HT1080 (cell line): ENCODE results near the gene TENT4A. TPM values are rescaled to one million over a fixed set of nuclear protein-coding genes. Genes with fewer than 3 reads are reported as not detected.

Experiments
- DNase-seq: peaks from one replicate; pipeline ENCODE4 v3.0.0-alpha.2; 2015; ENCODE audit warnings: low read depth
- total RNA-seq: library from RNA; depleted of rRNA; stranded (reverse); fragments of >200 nt; shearing (Covaris generic); gene quantifications from 2 replicates; pipeline ENCODE4 v1.2.3, GENCODE V29; 2014

Gene TENT4A
- total RNA-seq, 1 experiment from 2014 or later = 23.0 TPM

- DNase-seq = no peak
These were observed 4.0 kb downstream of the TENT4A start for GRCh38 chr5:6717247-6717646.

- DNase-seq = no peak
These were observed 4.5 kb downstream of the TENT4A start for GRCh38 chr5:6717687-6718086.

GRCh38 chr5:6718161-6718681 is 5.0 kb downstream of the TENT4A start:
- DNase-seq = no peak

- no peak for DNase-seq
These were observed 5.5 kb downstream of the TENT4A start for GRCh38 chr5:6718718-6719117.

GRCh38 chr5:6719417-6719816 is 6.2 kb downstream of the TENT4A start:
- DNase-seq = no peak

- no peak for DNase-seq
These were observed 6.8 kb downstream of the TENT4A start for GRCh38 chr5:6719896-6720560.

GRCh38 chr5:6720561-6720921 is 7.3 kb downstream of the TENT4A start:
- no peak for DNase-seq

GRCh38 chr5:6721442-6721841 is 8.2 kb downstream of the TENT4A start:
- no peak for DNase-seq

GRCh38 chr5:6722015-6722414 is 8.8 kb downstream of the TENT4A start:
- no peak for DNase-seq

GRCh38 chr5:6723122-6723815 is 10.0 kb downstream of the TENT4A start:
- no peak for DNase-seq

GRCh38 chr5:6723816-6724300 is 10.6 kb downstream of the TENT4A start:
- DNase-seq = no peak

- DNase-seq = no peak
These were observed 11.2 kb downstream of the TENT4A start for GRCh38 chr5:6724321-6724929.

- no peak for DNase-seq
These were observed 12.2 kb downstream of the TENT4A start for GRCh38 chr5:6725421-6725820.

- DNase-seq = no peak
These were observed 12.8 kb downstream of the TENT4A start for GRCh38 chr5:6726006-6726405.

- no peak for DNase-seq
These were observed 14.0 kb downstream of the TENT4A start for GRCh38 chr5:6727231-6727630.

GRCh38 chr5:6728011-6728794 is 15.0 kb downstream of the TENT4A start:
- no peak for DNase-seq

- no peak for DNase-seq
These were observed 15.6 kb downstream of the TENT4A start for GRCh38 chr5:6728795-6729183.

- no peak for DNase-seq
These were observed 16.4 kb downstream of the TENT4A start for GRCh38 chr5:6729386-6730310.

- no peak for DNase-seq
These were observed 17.2 kb downstream of the TENT4A start for GRCh38 chr5:6730407-6730806.

- DNase-seq = no peak
These were observed 17.6 kb downstream of the TENT4A start for GRCh38 chr5:6730807-6731206.
